HepG2 (cell line): Measurements from ENCODE around the gene BRD2. TPM values are rescaled to one million over a fixed set of nuclear protein-coding genes. Genes with fewer than 3 reads are reported as not detected.

Source experiments
- CREBL2 ChIP-seq: sonication (generic); formaldehyde crosslinking; IDR thresholded peaks from 2 replicates; pipeline ENCODE4 v1.8.1; 2023; ENCODE audit warnings: missing genetic modification reagents, mild to moderate bottlenecking, borderline replicate concordance
- HOXA7 ChIP-seq: sonication (generic); formaldehyde crosslinking; IDR thresholded peaks from 2 replicates; pipeline ENCODE4 v1.8.1; 2022; ENCODE audit warnings: mild to moderate bottlenecking, missing genetic modification reagents, moderate library complexity
- JUND ChIP-seq: sonication (generic); formaldehyde crosslinking; IDR thresholded peaks from 2 replicates; pipeline ENCODE4 v1.8.0; 2022; ENCODE audit warnings: mild to moderate bottlenecking, missing genetic modification reagents
- MAFF ChIP-seq: IDR thresholded peaks from 2 replicates; pipeline ENCODE4 v1.6.1; 2011; ENCODE audit warnings: low read depth, low read length, improper control_type of control experiment
- MAFK ChIP-seq, 2 experiments: IDR thresholded peaks in 1 of 2; conservative IDR thresholded peaks in 1 of 2; 2 replicates each; pipeline ENCODE4 v1.6.1; 2011; ENCODE audit warnings: improper control_type of control experiment in 2 of 2, low read length in 2 of 2
- MEIS1 ChIP-seq: sonication (generic); formaldehyde crosslinking; IDR thresholded peaks from 2 replicates; pipeline ENCODE4 v1.9.0; 2021; ENCODE audit warnings: mild to moderate bottlenecking, missing genetic modification reagents, moderate library complexity, borderline replicate concordance
- NFE2L2 ChIP-seq: fragments of 150-350 bp; IDR thresholded peaks from 2 replicates; pipeline ENCODE4 v1.6.1; 2014; ENCODE audit warnings: low read length
- NR2F6 ChIP-seq, 2 experiments: IDR thresholded peaks; 2 replicates each; pipeline ENCODE4 v1.6.1; 2016; ENCODE audit warnings: antibody characterized with exemption in 1 of 2, mild to moderate bottlenecking in 1 of 2
- PRDM4 ChIP-seq: sonication (generic); formaldehyde crosslinking; IDR thresholded peaks from 2 replicates; pipeline ENCODE4 v1.9.0; 2021; ENCODE audit warnings: missing genetic modification reagents, borderline replicate concordance
- SNAI1 ChIP-seq: sonication (generic); formaldehyde crosslinking; IDR thresholded peaks from 2 replicates; pipeline ENCODE4 v1.5.0; 2020; ENCODE audit warnings: mild to moderate bottlenecking, missing genetic modification reagents, borderline replicate concordance
- SSRP1 ChIP-seq: IDR thresholded peaks from 2 replicates; pipeline ENCODE4 v1.6.1; 2016; ENCODE audit warnings: control low read depth
- YY1 ChIP-seq: IDR thresholded peaks from 2 replicates; pipeline ENCODE4 v1.6.1; 2011; ENCODE audit warnings: low read length, low read depth, moderate library complexity, mild to moderate bottlenecking; ENCODE audit not compliant: insufficient read depth, insufficient replicate concordance
- ZNF691 ChIP-seq: sonication (generic); formaldehyde crosslinking; IDR thresholded peaks from 2 replicates; pipeline ENCODE4 v1.4.0; 2020; ENCODE audit warnings: missing genetic modification reagents, low read depth, mild to moderate bottlenecking, borderline replicate concordance
- ZSCAN25 ChIP-seq: sonication (generic); formaldehyde crosslinking; IDR thresholded peaks from 2 replicates; pipeline ENCODE4 v1.8.0; 2022; ENCODE audit warnings: mild to moderate bottlenecking, missing genetic modification reagents
- ZSCAN30 ChIP-seq: sonication (generic); formaldehyde crosslinking; IDR thresholded peaks from 2 replicates; pipeline ENCODE4 v1.5.0; 2020; ENCODE audit warnings: mild to moderate bottlenecking, missing genetic modification reagents
- polyA plus RNA-seq, 8 experiments: library from polyadenylated mRNA; depleted of rRNA in 3 of 8; stranded (reverse) in 7 of 8; unstranded in 1 of 8; fragments of >200 nt; fragmentation: Illumina TruSeq in 4 of 8; extraction: Trizol in 4 of 8; gene quantifications; 2 replicates each; pipeline versions ENCODE4 v1.2.1 to v1.2.3, GENCODE V29; 2011 to 2016; ENCODE audit warnings: low read depth in 4 of 8, missing spikeins in 1 of 8, mixed read lengths in 1 of 8; ENCODE audit not compliant: insufficient read depth in 1 of 8
- total RNA-seq, 5 experiments: library from RNA; depleted of rRNA; stranded (reverse); fragments of >200 nt; fragmentation: Illumina TruSeq; extraction: Trizol; gene quantifications; 2 replicates each; pipeline ENCODE4 v1.2.3, GENCODE V29; 2016; ENCODE audit warnings: low read depth in 1 of 5
- TF ChIP-seq, protein P1 (sequence below): sonication (generic); formaldehyde crosslinking; IDR thresholded peaks from 2 replicates; pipeline ENCODE4 v1.4.0; 2020; ENCODE audit warnings: low read depth, mild to moderate bottlenecking, missing genetic modification reagents
- TF ChIP-seq, protein P2 (sequence below): sonication (generic); formaldehyde crosslinking; IDR thresholded peaks from 2 replicates; pipeline ENCODE4 v1.4.0; 2020; ENCODE audit warnings: missing genetic modification reagents
- TF ChIP-seq, protein P3 (sequence below): IDR thresholded peaks from 2 replicates; pipeline ENCODE4 v1.6.1; 2016
- TF ChIP-seq, protein P4 (sequence below): sonication (generic); formaldehyde crosslinking; IDR thresholded peaks from 2 replicates; pipeline ENCODE4 v1.8.1; 2023; ENCODE audit warnings: mild to moderate bottlenecking, missing genetic modification reagents

Gene BRD2
- total and polyA plus RNA-seq, 2 of the 13 experiments (the other 11 are each of a cell fraction or from before 2014, with no cell fraction given) = 143 to 202 TPM

GRCh38 chr6:32969685-32970412 lies 1.5 kb downstream of the BRD2 start (continued):
- peak; percentile 2; the same call in 1 of the 2 replicates for TF ChIP-seq SNAI1
- TF ChIP-seq, protein P1, sequence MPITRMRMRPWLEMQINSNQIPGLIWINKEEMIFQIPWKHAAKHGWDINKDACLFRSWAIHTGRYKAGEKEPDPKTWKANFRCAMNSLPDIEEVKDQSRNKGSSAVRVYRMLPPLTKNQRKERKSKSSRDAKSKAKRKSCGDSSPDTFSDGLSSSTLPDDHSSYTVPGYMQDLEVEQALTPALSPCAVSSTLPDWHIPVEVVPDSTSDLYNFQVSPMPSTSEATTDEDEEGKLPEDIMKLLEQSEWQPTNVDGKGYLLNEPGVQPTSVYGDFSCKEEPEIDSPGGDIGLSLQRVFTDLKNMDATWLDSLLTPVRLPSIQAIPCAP (CRISPR knock-in tag) = 0 out of 2 replicates have a peak, but pooled peaks have one; percentile 49
- TF ChIP-seq CREBL2 (CRISPR knock-in tag) = peak; percentile 18; the same call in 1 of the 2 replicates
- peak; percentile 79 for TF ChIP-seq PRDM4 (CRISPR knock-in tag)
- TF ChIP-seq, protein P2, sequence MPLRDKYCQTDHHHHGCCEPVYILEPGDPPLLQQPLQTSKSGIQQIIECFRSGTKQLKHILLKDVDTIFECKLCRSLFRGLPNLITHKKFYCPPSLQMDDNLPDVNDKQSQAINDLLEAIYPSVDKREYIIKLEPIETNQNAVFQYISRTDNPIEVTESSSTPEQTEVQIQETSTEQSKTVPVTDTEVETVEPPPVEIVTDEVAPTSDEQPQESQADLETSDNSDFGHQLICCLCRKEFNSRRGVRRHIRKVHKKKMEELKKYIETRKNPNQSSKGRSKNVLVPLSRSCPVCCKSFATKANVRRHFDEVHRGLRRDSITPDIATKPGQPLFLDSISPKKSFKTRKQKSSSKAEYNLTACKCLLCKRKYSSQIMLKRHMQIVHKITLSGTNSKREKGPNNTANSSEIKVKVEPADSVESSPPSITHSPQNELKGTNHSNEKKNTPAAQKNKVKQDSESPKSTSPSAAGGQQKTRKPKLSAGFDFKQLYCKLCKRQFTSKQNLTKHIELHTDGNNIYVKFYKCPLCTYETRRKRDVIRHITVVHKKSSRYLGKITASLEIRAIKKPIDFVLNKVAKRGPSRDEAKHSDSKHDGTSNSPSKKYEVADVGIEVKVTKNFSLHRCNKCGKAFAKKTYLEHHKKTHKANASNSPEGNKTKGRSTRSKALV = peak; percentile 65; the same call in 1 of the 2 replicates
- TF ChIP-seq MAFF = peak; percentile 73
- TF ChIP-seq, protein P3, sequence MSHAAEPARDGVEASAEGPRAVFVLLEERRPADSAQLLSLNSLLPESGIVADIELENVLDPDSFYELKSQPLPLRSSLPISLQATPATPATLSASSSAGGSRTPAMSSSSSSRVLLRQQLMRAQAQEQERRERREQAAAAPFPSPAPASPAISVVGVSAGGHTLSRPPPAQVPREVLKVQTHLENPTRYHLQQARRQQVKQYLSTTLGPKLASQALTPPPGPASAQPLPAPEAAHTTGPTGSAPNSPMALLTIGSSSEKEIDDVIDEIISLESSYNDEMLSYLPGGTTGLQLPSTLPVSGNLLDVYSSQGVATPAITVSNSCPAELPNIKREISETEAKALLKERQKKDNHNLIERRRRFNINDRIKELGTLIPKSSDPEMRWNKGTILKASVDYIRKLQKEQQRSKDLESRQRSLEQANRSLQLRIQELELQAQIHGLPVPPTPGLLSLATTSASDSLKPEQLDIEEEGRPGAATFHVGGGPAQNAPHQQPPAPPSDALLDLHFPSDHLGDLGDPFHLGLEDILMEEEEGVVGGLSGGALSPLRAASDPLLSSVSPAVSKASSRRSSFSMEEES (CRISPR knock-in tag) = 0 out of 2 replicates have a peak, but pooled peaks have one; percentile 3
- TF ChIP-seq ZSCAN25 (CRISPR knock-in tag) = peak; percentile 41; the same call in 1 of the 2 replicates
- TF ChIP-seq ZSCAN30 = no peak; the same call in 1 of the 2 replicates
- TF ChIP-seq, protein P4, sequence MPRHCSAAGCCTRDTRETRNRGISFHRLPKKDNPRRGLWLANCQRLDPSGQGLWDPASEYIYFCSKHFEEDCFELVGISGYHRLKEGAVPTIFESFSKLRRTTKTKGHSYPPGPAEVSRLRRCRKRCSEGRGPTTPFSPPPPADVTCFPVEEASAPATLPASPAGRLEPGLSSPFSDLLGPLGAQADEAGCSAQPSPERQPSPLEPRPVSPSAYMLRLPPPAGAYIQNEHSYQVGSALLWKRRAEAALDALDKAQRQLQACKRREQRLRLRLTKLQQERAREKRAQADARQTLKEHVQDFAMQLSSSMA (CRISPR knock-in tag) = peak; percentile 71
- peak; percentile 30; the same call in 1 of the 2 replicates for TF ChIP-seq SSRP1 (CRISPR knock-in tag)
- TF ChIP-seq JUND = no peak
- peak; percentile 68 to 86 for TF ChIP-seq MAFK (conservative IDR thresholded peaks at IDR 0.05 in 1 of 2, IDR thresholded peaks at IDR 0.05 in 1 of 2; ENCODE audit: low read length in 2 of 2)
- no peak for TF ChIP-seq HOXA7 (CRISPR knock-in tag)
- TF ChIP-seq ZNF691 (CRISPR knock-in tag) = no peak
- TF ChIP-seq NFE2L2 = peak; percentile 98
- TF ChIP-seq MEIS1 (CRISPR knock-in tag) = 0 out of 2 replicates have a peak, but pooled peaks have one; percentile 16
- peak; percentile 93 for TF ChIP-seq YY1
- TF ChIP-seq NR2F6 (IDR thresholded peaks at IDR 0.05) = peak; percentile 17; the same call in 1 of the 2 replicates
- TF ChIP-seq NR2F6 (CRISPR knock-in tag; IDR thresholded peaks at IDR 0.05) = no peak
